GM18498 (cell line): ENCODE data around the gene ARHGEF12.

ENCODE experiments used
- ATAC-seq: cut with Tn5 transposase; IDR thresholded peaks from one replicate; pipeline ENCODE4 v1.9.1; 2021; ENCODE audit warnings: mild to moderate bottlenecking, moderate library complexity; ENCODE audit not compliant: unreplicated experiment

The ARHGEF12 gene

DNA sequence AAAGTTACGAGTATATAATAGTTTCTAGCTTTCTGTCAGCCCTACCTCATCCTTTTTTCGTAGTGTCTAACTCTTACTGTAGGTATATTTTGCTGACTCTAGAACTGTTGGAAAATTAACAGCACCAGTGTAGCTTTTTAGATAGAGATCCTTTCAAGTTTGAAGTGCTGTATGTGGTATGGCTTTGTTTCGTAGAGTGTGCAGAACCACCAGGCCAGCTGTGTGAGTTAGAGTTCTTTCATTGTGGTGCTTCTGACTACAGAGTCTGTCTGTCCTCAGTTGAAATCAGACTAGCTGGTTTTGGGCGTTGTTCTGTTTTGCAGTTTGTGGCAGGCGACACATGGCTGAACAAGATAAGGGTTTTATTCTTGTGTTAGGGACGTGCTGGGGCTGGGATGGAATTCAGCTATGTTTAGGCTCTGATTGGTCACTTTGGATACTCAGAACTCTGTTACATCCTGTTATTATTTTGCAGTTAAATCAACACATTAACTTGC, 3.2 kb downstream of the ARHGEF12 start:
- ATAC-seq, result no peak

DNA sequence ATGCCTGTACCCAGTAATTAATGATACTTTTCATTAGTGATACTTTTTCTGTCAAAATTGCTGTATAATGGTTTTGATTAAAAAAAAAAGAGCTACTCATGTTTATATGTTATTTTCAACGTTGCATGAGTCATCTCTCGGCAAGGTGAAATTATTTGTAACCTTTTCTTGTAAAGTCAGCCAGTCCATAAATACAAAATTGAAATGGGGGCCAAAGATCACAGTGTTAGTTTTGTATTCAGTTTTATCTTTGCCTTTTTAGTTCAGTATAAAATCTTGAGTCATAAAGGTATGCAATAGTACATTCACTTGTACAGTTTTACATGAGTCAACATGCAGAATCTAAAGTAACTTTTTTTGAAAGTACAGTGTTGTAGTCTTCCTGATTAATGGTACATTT, 4.3 kb downstream of the ARHGEF12 start:
- no peak for ATAC-seq

DNA sequence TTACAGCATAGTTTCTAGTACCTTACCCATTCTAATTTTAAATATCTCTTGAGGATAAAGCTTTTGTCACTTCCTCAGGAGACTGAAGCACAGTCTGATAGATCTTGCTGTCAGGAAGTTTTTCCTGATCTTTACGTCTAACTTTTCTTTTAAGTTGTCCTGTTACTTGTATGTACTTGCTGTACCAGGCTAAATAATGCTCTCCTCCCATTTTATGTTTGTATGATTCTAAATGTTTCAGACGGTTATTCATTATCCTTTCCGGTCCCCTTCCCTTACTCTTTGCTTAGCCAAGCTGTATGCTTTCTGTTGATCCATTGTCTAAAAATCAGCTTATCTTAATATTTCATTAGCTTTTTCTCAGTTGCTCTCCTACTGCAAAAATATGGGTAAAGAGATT, 6.0 kb downstream of the ARHGEF12 start:
- ATAC-seq, result no peak

DNA sequence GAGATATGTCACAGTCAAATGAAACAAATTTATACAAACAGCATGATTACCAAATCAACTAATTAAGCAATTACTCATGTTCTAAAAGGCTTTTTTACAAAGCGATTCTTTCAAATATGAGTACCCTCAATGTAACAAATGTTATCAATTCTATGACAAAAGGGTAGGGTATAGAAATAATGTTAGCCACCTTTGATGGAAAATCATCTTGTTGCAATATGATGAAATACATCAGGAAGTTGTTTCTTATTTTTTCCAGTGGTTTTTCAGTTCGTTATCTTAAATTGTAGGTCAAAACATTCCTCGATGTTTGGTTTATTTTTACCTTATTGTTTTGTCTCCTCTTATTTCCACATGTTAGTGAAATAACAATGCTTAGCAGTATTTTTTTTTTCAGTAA, 6.5 kb downstream of the ARHGEF12 start:
- ATAC-seq, result no peak

DNA sequence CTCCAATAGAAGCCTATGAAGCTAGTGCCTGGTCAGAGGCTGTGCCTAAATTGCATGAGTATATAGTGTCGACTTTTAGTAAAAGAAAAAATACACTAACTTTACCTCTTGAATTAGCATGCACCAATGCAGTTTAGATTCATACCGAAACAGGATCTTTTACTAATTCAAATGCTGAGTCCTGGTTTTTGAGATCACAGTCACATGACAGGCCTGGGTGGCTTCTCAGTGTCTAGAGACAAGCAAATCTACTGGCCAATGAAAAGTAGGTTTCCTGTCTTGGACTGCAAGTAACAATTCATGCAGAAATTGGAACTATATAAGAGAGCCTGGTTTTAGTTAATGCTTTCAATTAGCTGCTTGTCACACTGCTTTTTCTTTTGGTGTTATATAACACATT, 7.2 kb downstream of the ARHGEF12 start:
- peak; percentile 44 for ATAC-seq

DNA sequence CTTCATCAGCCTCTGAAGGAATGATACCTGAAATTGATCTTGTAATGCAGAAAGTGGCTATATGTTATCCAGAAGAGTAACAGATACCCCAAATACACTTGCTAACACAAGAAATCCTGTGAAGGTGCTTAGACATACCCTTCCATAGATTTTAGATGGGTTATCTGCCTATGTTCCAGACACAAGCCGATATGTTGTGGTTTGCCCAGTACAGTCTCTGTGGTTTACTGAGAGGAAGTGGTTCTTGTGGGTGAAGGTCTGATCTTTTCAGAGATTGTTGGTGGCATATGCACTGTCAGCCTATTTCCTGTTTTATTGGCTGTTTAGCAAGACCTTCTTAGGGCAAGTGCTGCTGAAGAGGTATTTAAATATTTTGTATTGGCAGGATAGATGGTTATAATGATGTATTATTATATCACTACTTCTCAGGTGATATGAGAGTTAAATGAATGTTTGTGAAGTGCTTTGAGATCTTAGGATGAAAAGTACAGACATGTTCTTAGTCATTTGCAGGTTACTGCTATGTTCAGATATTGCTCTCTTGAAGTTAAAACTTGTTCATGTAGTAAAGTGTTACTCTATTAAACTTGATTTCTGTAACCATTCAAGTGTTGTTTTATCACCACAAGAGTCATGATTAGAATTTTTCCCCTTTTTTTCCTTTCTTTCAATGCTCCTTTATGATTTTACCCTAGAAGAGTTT, 8.2 kb downstream of the ARHGEF12 start:
- peak; percentile 90 for ATAC-seq

DNA sequence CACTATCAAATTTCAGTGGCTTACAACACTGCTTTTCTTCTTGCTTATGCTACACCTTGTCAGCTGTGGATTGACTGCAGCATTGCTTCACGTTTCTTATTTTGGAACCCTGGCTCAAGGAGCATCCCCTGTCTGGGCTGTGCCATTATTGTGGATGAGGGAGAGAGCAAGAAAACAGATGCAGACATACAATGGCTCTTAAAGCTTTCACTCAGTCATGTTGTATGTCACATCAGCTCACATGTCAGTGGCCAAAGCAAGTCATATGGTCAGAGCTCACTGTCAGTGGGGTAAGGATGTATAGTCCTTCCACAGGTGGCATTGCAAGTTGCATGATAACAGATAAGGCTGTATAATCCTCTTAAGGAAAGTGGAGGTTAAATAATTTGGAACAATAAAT, 10.0 kb downstream of the ARHGEF12 start:
- ATAC-seq, result no peak

DNA sequence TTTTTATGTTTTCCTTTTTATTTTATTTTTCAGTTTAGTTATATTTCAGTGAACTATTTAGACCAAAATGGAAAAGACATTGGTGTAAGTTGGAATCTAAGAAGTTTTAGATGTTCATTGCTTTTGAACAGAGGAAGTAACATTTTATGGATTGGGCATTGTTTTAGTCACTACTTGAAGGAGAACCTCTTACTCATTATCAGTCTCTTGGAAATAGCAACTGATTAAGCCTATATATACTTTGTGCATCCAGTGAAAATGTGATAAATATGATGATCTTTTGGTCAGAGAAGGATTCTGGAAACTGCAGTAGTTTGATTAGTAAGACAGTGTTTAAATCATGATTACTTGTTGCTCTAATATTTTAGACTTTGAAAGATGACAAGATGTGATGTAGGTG, 14.4 kb downstream of the ARHGEF12 start:
- ATAC-seq, result no peak

DNA sequence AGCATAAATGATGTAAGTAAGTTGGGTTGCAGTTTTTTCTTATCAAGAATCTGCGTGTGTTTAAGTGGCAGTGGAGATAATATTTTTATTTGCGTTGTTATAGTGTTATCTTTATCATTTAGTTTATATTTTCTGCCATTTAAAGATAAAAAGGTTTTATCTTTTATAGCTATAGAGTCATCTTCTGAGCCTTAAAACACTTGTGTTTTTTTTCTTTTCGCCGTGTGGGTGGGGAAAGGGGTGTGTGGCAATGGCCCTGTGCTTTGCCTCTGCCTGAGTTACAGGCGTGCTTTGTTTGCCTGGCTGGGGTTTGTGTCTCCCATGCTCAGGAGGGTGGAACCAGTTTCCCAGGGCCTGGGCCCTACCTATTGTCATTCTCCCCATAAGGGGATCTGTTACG, 16.2 kb downstream of the ARHGEF12 start:
- no peak for ATAC-seq

DNA sequence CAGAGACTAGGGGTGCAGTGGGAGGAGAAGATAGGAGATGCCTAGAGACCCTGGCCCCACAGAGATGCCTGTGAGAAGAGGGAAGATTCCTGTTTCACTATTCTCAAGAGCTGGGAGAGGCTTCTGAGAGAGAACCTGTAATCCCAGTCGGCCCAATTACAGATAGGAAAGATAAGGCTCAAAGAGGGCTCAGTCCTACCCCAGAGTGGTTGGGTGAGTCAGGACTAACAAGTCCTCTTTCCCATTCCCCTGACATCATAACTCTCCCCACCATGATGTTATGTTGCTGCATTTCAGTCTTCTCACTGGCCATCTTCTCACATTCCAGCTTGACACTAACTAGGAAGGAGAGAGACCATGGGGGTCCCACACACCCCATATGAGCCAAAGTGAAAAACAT, 17.9 kb downstream of the ARHGEF12 start:
- ATAC-seq, result no peak

DNA sequence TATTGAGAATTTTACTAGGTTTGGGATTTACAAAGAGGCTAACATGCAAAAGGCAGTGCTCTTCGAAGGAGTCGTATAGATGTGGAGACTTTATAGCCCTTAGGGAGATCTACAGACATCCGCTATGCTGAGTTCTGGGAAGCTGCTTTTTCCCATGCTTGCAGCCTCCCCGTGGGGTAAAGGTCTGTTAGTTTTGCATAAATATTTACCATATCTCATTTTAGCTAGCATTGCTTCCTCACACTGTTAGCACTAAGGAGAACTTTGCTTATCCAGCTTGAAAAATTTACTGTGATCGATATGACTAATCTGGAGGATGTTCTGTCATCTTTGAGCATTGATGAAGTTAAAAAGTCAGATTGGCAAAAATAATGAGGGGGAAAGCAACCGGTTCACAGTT, 18.6 kb downstream of the ARHGEF12 start:
- no peak for ATAC-seq

DNA sequence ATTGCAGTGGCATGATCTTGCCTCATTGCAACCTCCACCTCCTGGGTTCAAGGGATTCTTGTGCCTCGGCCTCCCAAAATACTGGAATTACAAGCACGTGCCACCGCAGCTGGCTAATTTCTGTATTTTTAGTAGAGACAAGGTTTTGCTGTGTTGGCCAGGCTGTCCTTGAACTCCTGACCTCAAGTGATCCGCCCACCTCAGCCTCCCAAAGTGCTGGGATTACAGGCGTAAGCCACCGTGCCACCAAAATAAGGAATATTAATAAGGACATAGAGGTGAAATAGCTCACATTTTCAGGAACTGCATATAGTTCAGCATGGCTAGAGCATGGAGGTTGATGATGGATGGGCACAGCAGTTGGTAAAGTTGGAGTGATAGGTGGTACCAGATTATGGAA, 21.4 kb downstream of the ARHGEF12 start:
- ATAC-seq, result no peak

DNA sequence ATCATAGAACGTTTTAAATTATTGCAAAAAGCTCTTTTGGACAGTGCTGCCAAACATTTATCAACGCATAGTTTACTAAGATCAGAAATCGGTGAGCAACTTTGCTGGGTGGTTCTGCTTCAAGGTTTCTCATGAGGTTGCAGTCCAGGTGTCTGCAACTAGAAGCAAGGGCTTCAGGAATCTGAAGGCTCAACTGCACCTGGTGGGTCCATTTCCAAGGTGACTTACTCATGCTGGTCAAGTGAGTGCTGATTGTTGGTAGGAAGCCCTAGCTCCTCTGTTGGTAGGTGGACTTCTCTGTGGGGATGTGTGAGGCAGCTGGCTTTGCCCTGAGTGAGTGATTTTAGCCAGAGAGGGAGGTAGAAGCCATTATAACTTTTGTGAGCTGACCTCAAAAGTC, 22.5 kb downstream of the ARHGEF12 start:
- ATAC-seq, result no peak

DNA sequence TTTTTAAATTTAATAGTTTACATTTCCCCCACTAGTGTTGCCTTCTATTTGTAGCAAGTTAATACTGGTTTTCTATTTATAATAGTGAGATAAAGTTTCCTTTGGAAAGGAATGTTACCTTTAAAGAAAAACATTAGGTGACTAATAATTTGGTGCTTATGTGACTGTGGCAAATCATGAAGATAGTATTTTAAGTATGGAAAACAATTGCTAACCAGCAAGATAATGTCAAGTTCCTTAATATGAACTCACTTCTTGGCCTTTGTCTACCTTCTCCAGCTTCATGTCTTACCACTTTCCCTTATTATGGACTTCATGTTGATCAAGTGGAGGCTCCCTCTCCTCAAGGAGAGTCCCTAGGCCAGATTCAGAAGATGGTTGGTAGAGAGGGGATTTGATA, 27.2 kb downstream of the ARHGEF12 start:
- ATAC-seq, result no peak

DNA sequence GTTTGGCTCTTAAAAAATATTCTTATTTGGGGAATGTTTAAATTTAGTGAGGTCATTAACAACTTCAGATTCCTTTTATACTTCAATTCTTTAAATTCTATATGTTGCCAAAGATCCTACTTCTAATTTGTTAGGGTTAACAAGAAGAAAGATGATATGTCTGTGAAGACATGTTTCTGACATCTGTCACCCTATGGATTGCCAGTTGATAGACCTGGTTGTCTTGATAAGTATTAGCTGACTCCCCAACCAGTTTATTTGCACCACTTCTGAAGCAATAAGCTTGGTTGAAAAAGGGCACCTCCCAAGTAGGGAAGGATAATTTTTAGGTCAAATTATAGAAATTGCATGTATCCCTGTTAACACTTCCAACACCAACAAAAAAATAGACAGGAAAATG, 29.3 kb downstream of the ARHGEF12 start:
- ATAC-seq, result no peak

DNA sequence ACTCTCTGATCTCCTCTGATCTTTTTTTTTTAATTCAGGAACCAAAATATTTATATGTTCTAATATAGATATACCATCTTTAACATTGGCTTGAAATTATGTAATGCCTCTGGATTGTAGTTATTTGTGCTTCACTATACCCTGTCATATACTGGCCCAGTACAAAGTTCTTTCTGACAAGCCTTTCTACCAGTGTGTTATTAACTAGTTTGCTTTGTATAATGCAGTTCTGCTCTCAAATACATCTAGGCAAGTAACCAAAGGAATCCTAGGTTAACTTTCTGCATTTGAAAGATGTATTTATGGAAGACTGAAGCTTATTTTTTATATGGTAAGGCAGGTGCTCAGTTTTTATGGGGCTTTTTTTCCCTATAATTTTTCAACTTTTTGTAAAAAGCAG, 36.1 kb downstream of the ARHGEF12 start:
- no peak for ATAC-seq

DNA sequence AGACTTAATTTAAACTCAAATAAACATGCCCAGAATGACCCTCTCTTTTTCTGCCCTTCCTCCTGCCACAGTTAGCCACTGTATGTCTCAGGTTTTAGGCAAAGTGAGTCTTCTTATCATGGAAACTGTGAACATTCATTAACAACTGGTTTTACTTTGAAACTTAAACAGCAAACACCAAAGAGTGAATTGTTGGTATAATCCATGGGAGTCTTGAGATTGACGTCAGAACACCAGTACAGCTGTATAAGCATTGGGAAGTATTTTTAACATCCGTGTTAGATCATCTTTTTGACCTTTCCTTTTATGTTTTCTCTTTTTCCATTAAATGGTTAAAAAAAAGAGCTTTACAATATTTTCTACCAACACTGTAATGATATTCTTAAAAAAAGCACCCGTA, 38.9 kb downstream of the ARHGEF12 start:
- ATAC-seq, result no peak

DNA sequence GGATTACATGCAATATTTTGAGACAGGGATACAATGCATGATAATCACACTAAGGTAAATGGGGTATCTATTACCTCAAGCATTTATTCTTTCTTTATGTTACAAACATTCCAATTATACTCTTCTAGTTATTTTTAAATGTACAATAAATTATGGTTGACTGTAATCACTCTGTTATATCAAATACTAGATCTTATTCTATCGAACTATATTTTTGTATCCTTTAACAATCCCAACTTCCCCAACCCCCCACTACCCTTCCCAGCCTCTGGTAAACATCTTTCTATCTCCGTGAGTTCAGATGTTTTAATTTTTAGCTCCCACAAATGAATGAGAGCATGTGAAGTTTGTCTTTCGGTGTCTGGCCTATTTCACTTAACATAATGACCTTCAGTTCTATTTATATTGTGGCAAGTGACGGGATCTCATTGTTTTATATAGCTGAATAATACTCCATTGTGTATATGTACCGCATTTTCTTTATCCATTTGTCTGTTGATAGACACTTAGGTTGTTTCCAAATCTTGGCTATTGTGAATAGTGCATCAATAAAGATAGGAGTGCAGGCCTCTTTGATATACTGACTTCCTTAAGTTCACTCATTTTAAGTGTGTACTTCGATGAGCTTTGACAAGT, 40.5 kb downstream of the ARHGEF12 start:
- no peak for ATAC-seq

DNA sequence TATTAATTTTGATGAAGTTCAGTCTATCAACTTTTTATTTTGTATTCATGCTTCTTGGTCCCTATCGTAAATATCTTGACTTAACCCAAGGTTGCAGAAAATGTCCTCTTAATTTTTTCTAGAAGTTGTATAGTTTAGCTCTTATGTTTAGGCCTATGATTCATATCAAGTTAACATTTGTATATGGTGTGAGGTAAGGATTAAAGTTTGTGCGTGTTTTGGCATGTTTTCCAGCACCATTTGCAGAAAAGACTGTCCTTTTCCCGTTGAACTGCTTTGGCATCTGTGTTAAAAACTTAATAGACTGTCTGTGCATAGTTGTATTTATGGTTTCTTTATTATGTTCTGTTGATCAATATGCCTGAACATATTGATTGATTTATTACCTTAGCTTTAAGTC, 42.3 kb downstream of the ARHGEF12 start:
- no peak for ATAC-seq

DNA sequence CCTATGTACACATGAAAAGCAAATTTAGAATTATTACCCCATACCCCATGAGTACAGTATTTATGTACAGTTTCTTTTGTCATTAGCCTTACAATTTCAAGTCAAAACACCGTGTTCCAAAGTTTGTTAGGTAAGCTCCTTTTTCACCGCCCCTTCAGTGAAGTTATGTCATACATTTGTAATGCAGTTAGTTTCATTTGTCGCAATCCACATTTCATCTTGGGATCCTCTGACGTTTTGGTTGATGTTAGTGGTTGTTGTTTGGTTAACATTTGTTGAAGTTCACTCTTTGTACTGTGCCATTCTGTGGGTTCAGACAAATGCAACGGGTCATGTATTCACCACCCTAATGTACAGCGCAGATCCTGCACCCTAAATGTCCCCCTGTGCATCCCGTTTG, 45.2 kb downstream of the ARHGEF12 start:
- no peak for ATAC-seq

DNA sequence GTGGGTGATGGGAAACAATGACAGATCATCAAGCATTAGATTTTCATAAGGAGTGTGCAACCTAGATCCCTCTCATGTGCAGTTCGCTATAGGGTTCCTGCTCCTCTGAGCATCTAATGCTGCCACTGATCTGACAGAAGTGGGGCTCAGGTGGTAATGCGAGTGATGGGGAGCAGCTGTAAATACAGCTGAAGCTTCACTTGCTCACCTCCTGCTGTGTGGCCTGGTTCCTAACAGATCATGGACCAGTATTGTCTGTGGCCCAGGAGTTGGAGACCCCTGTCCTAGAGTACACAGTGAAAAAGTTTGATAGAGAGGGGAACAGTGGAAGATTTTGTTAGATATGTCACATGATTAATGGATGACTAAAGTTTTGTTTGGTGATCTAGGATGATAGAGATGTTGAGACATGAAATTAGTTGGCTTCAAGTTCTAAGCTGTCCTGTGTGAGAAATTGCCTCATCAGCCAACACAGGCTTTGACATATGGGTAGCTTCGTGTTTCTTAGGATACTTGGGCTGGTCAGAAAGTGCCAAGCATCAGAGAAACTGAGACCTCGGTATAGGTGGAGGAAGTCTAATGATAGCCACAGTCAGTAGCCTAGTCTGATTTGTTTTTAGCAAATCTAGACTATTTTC, 47.4 kb downstream of the ARHGEF12 start:
- no peak for ATAC-seq

DNA sequence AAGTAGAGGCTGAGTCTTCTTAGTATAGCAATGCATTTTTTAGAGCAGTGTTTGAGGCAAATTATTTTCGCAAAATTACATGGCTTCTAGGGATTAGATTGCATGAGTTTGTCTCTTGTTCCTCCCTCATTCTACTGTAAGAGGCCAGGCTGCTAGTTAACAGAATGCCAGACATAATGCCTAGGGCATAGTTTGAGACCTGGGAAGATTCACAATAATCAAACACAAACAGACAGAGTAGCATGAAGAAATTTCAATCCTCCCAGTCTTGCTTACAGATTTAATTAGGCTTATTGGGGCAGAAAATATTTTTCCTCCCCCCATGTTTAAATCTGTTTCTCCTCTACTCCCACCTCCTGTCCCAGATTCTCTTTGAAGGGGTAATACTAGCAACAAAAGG, 48.3 kb downstream of the ARHGEF12 start:
- no peak for ATAC-seq
